Muscle of leg (tissue), 11 donors: Measurements from ENCODE around the gene IL10. TPM values are rescaled to one million over a fixed set of nuclear protein-coding genes. Genes with fewer than 3 reads are reported as not detected.
A peak's percentile ranks its signal among the peaks of the same experiment; 100 is the strongest.

ENCODE experiments used
- DNase-seq: peaks from one replicate; pipeline ENCODE4 v3.0.0; 2013
- H3K27ac ChIP-seq: one replicate; pipeline ENCODE4 v1.5.1; 2013; ENCODE audit warnings: mild to moderate bottlenecking, low read length, control low read depth
- H3K27me3 ChIP-seq: one replicate; pipeline ENCODE4 v1.6.1; 2013; ENCODE audit warnings: low read length; ENCODE audit not compliant: control insufficient read depth, insufficient read depth
- H3K36me3 ChIP-seq: one replicate; pipeline ENCODE4 v1.6.1; 2013; ENCODE audit warnings: low read length; ENCODE audit not compliant: control insufficient read depth, insufficient read depth
- H3K4me1 ChIP-seq: one replicate; pipeline ENCODE4 v1.6.1; 2013; ENCODE audit warnings: low read length; ENCODE audit not compliant: control insufficient read depth, insufficient read depth
- H3K4me3 ChIP-seq: one replicate; pipeline ENCODE4 v1.5.1; 2013; ENCODE audit warnings: low read length, control low read depth
- H3K9me3 ChIP-seq: replicated peaks from 2 replicates; pipeline ENCODE4 v1.6.1; 2013; ENCODE audit warnings: low read depth, low read length; ENCODE audit not compliant: control insufficient read depth
- WGBS: methylation state at CpG from one replicate; pipeline ENCODE4 v1.1.5; 2013; ENCODE audit warnings: missing lambda C conversion rate; ENCODE audit not compliant: insufficient coverage; 5-methylcytosine and 5-hydroxymethylcytosine counted together
- polyA plus RNA-seq, 8 donors: library from polyadenylated mRNA; unstranded; fragments of 120-200 nt; gene quantifications; one replicate each; pipeline versions ENCODE4 v1.2.1 to v1.2.3, GENCODE V29; 2013; ENCODE audit warnings: inconsistent platforms in 1 of 8, low replicate concordance in 1 of 8; ENCODE audit not compliant: insufficient read length in 8 of 8, insufficient read depth in 1 of 8
- total RNA-seq: library from RNA; stranded (reverse); fragments of 120-200 nt; gene quantifications from one replicate; pipeline ENCODE4 v1.2.4, GENCODE V29; 2013

The IL10 gene
- total and polyA plus RNA-seq, 9 donors = 0.35 to 1.1 (median 0.53) TPM

- Histone ChIP-seq H3K36me3 (peaks cover 23% of the 10 kb centered on the region), H3K4me1 (peaks cover 45% of the 10 kb centered on the region), H3K27me3 (no peaks in the 10 kb centered on the region), H3K4me3 (no peak overlapping the region), H3K27ac (no peak overlapping the region), H3K9me3 (no peaks in the 10 kb centered on the region)
- WGBS = 67% methylated on average over 6 of the region's 9 CpGs
- no peak for DNase-seq
These were observed 47.0 kb downstream of the IL10 start for GRCh38 chr1:206725109-206725963.

- no peak for DNase-seq
- Histone ChIP-seq H3K27ac (peak overlapping the region; percentile 91), H3K4me3 (no peak overlapping the region), H3K9me3 (no peaks in the 10 kb centered on the region), H3K36me3 (peaks cover 9% of the 10 kb centered on the region), H3K4me1 (peaks cover 45% of the 10 kb centered on the region), H3K27me3 (no peaks in the 10 kb centered on the region)
- 71% methylated on average over 6 of the region's 12 CpGs for WGBS
These were observed 48.4 kb downstream of the IL10 start for GRCh38 chr1:206723805-206724472.

- 74% methylated on average over 3 of the region's 4 CpGs for WGBS
- Histone ChIP-seq H3K36me3 (peaks cover 4% of the 10 kb centered on the region), H3K4me3 (no peak overlapping the region), H3K9me3 (no peaks in the 10 kb centered on the region), H3K27ac (peak overlapping the region; percentile 91), H3K4me1 (peaks cover 45% of the 10 kb centered on the region), H3K27me3 (no peaks in the 10 kb centered on the region)
- DNase-seq = no peak
These were observed 48.9 kb downstream of the IL10 start for GRCh38 chr1:206723462-206723804.

- peak overlapping the region; percentile 91 for H3K27ac ChIP-seq
- no peaks in the 10 kb centered on the region for H3K27me3 ChIP-seq
- H3K9me3 ChIP-seq = no peaks in the 10 kb centered on the region
- 33% methylated on average over 1 of the region's 17 CpGs for WGBS
- H3K36me3 ChIP-seq = peaks cover 2% of the 10 kb centered on the region
- DNase-seq = peak; percentile 74
- H3K4me1 ChIP-seq = peaks cover 41% of the 10 kb centered on the region
- H3K4me3 ChIP-seq = no peak overlapping the region
These were observed 49.4 kb downstream of the IL10 start for GRCh38 chr1:206722751-206723461.

- H3K4me1 ChIP-seq = peaks cover 34% of the 10 kb centered on the region
- H3K9me3 ChIP-seq = no peaks in the 10 kb centered on the region
- DNase-seq = no peak
- WGBS = no CpG with 5 or more reads among the region's 1 CpG
- no peak overlapping the region for H3K4me3 ChIP-seq
- peaks cover 2% of the 10 kb centered on the region for H3K36me3 ChIP-seq
- no peak overlapping the region for H3K27ac ChIP-seq
- no peaks in the 10 kb centered on the region for H3K27me3 ChIP-seq
These were observed 50.8 kb downstream of the IL10 start for GRCh38 chr1:206721454-206721853.

GRCh38 chr1:206719169-206719839 is 53.0 kb downstream of the IL10 start:
- Histone ChIP-seq H3K4me1 (peaks cover 29% of the 10 kb centered on the region), H3K9me3 (no peaks in the 10 kb centered on the region), H3K27me3 (no peaks in the 10 kb centered on the region), H3K36me3 (peaks cover 2% of the 10 kb centered on the region), H3K4me3 (no peak overlapping the region), H3K27ac (no peak overlapping the region)
- no peak for DNase-seq
- WGBS = no CpG with 5 or more reads among the region's 10 CpGs

GRCh38 chr1:206717674-206717989 is 54.7 kb downstream of the IL10 start:
- no peaks in the 10 kb centered on the region for H3K9me3 ChIP-seq
- no peak overlapping the region for H3K4me3 ChIP-seq
- no peaks in the 10 kb centered on the region for H3K27me3 ChIP-seq
- H3K4me1 ChIP-seq = peaks cover 24% of the 10 kb centered on the region
- H3K27ac ChIP-seq = no peak overlapping the region
- no peaks in the 10 kb centered on the region for H3K36me3 ChIP-seq
- no peak for DNase-seq
- no CpG with 5 or more reads among the region's 1 CpG for WGBS

Other genes starting within 250 kb of the IL10 start
- gene EIF2D, start 160.0 kb downstream of the IL10 start, total RNA-seq = 39.7 TPM
- gene EIF2D, start 160.0 kb downstream of the IL10 start, polyA plus RNA-seq = 10 to 100 TPM; 38.2 to 48.8 (median 39.6) TPM
- 5.0 TPM for gene DYRK3, start 137.0 kb downstream of the IL10 start, total RNA-seq
- gene DYRK3, start 137.0 kb downstream of the IL10 start, polyA plus RNA-seq = 1 to 10 TPM; 2.5 to 7.3 (median 4.5) TPM
- gene MAPKAPK2, start 87.6 kb downstream of the IL10 start, total RNA-seq = 39.7 TPM
- gene MAPKAPK2, start 87.6 kb downstream of the IL10 start, polyA plus RNA-seq = 10 to 100 TPM; 55.2 to 76.6 (median 70.7) TPM
- not detected for gene IL19, start 1.7 kb downstream of the IL10 start, total RNA-seq
- not detected for gene IL19, start 1.7 kb downstream of the IL10 start, polyA plus RNA-seq
- not detected for gene IL20, start 93.1 kb upstream of the IL10 start, total RNA-seq
- not detected for gene IL20, start 93.1 kb upstream of the IL10 start, polyA plus RNA-seq
- gene IL24, start 124.9 kb upstream of the IL10 start, total RNA-seq = not detected
- gene IL24, start 124.9 kb upstream of the IL10 start, polyA plus RNA-seq = under 1 TPM in 7 of 8 donors, not detected in 1; 0.11 to 0.30 (median 0.15) TPM
- 0.58 TPM for gene FCMR, start 149.4 kb upstream of the IL10 start, total RNA-seq
- gene FCMR, start 149.4 kb upstream of the IL10 start, polyA plus RNA-seq = 1 to 10 TPM in 7 of 8 donors, under 1 TPM in 1; 0.87 to 2.2 (median 1.4) TPM
- gene PIGR, start 174.0 kb upstream of the IL10 start, total RNA-seq = under 0.01 TPM
- gene PIGR, start 174.0 kb upstream of the IL10 start, polyA plus RNA-seq = 1 to 10 TPM in 1 of 8 donors, under 1 TPM in 5, not detected in 2; 0.04 to 2.3 (median 0.18) TPM
- not detected for gene FCAMR, start 198.0 kb upstream of the IL10 start, total RNA-seq
- gene FCAMR, start 198.0 kb upstream of the IL10 start, polyA plus RNA-seq = under 1 TPM in 1 of 8 donors, not detected in 7; 0.16 TPM